HCT116 (cell line): Measurements from ENCODE around the gene SYNDIG1. TPM values are rescaled to one million over a fixed set of nuclear protein-coding genes. Genes with fewer than 3 reads are reported as not detected.

ENCODE experiments used
- ATAC-seq: fragments of 200-7000 bp; cut with Tn5 transposase; 2 replicates; pipeline ENCODE4 v1.9.1; 2020; ENCODE audit warnings: mild to moderate bottlenecking, moderate library complexity
- BruUV-seq: library from RNA; stranded (reverse); fragments of 400-500 nt; replicated peaks from 2 replicates; lab custom pipeline; 2021; lab: Mats Ljungman, UMichigan
- CTCF ChIA-PET: fragments of 300-600 bp; sonication (Branson Sonifier 250); formaldehyde crosslinking; loops from one replicate; lab custom pipeline; 2021; ENCODE audit warnings: antibody characterized with exemption; lab: Charles Lee
- POLR2A ChIA-PET: fragments of 300-600, 350-600 bp; sonication (Branson Sonifier 250); formaldehyde crosslinking; loops from one replicate; lab custom pipeline; 2021; ENCODE audit warnings: antibody characterized with exemption; lab: Charles Lee
- RAD21 ChIA-PET, 2 experiments: fragments of 300-600 bp; sonication (Branson Sonifier 250); formaldehyde crosslinking; loops; one replicate each; lab custom pipeline; 2023; ENCODE audit warnings: low total read pairs in 2 of 2; ENCODE audit not compliant: uncharacterized antibody in 2 of 2, unreplicated experiment in 2 of 2, low non-redundant PET in 1 of 2; lab: Charles Lee
- DNase-seq: peaks from one replicate; pipeline ENCODE4 v3.0.0-alpha.2; 2010; ENCODE audit warnings: low read depth, low spot score
- H2AFZ ChIP-seq: fragments of 200-600 bp; shearing (Covaris generic), sonication (generic); 2 replicates; pipeline ENCODE4 v1.6.1; 2017; ENCODE audit warnings: low read depth, mixed run types, mixed read lengths, antibody characterized with exemption, low read length; ENCODE audit not compliant: poor library complexity, severe bottlenecking
- H3K27ac ChIP-seq: 2 replicates; pipeline ENCODE4 v1.5.1; 2012; ENCODE audit warnings: low read depth, low read length
- H3K27me3 ChIP-seq: fragments of 200-600 bp; sonication (generic); 2 replicates; pipeline ENCODE4 v1.6.1; 2016; ENCODE audit warnings: mixed run types, low read length, mixed read lengths; ENCODE audit not compliant: insufficient read depth
- H3K36me3 ChIP-seq, 2 experiments: fragments of 200-500 bp in 1 of 2; fragments of 200-600 bp in 1 of 2; sonication (Bioruptor generic) in 1 of 2; sonication (generic) in 1 of 2; 2 replicates each; pipeline versions ENCODE4 v1.5.1 to v1.6.1; 2014 to 2016; ENCODE audit warnings: low read length in 2 of 2, inconsistent platforms in 1 of 2, mixed read lengths in 1 of 2, mixed run types in 1 of 2; ENCODE audit not compliant: insufficient read depth in 2 of 2, control insufficient read depth in 1 of 2
- H3K4me1 ChIP-seq, 2 experiments: fragments of 200-600 bp in 1 of 2; sonication (generic) in 1 of 2; 2 replicates each; pipeline versions ENCODE4 v1.5.1 to v1.6.1; 2012 to 2017; ENCODE audit warnings: low read length in 2 of 2, inconsistent platforms in 1 of 2, mild to moderate bottlenecking in 1 of 2, mixed read lengths in 1 of 2, mixed run types in 1 of 2, moderate library complexity in 1 of 2; ENCODE audit not compliant: insufficient read depth in 2 of 2, control insufficient read depth in 1 of 2
- H3K4me2 ChIP-seq: fragments of 200-600 bp; sonication (generic); 2 replicates; pipeline ENCODE4 v1.6.1; 2017; ENCODE audit warnings: mixed run types, low read length, mixed read lengths
- H3K4me3 ChIP-seq, 2 experiments: fragments of 200-600 bp in 1 of 2; sonication (generic) in 1 of 2; replicated peaks in 1 of 2; 2 replicates each; pipeline ENCODE4 v1.5.1; 2011 to 2016; ENCODE audit warnings: low read length in 2 of 2, control low read depth in 1 of 2, low read depth in 1 of 2, mild to moderate bottlenecking in 1 of 2, mixed read lengths in 1 of 2, mixed run types in 1 of 2
- H3K79me2 ChIP-seq: fragments of 200-600 bp; sonication (generic); 2 replicates; pipeline ENCODE4 v1.6.1; 2017; ENCODE audit warnings: mild to moderate bottlenecking, mixed run types, low read length, moderate library complexity, mixed read lengths; ENCODE audit not compliant: insufficient read depth
- H3K9ac ChIP-seq: fragments of 200-600 bp; sonication (generic); 2 replicates; pipeline ENCODE4 v1.6.1; 2016; ENCODE audit warnings: low read length, mixed read lengths
- H3K9me2 ChIP-seq: fragments of 200-600 bp; sonication (generic), shearing (Covaris generic); 2 replicates; pipeline ENCODE4 v1.6.1; 2017; ENCODE audit warnings: mixed run types, mild to moderate bottlenecking, moderate library complexity; ENCODE audit not compliant: insufficient read depth
- H3K9me3 ChIP-seq, 2 experiments: fragments of 200-500 bp in 1 of 2; fragments of 200-600 bp in 1 of 2; sonication (Bioruptor generic) in 1 of 2; sonication (generic) in 1 of 2; 2 replicates each; pipeline ENCODE4 v1.6.1; 2014 to 2017; ENCODE audit warnings: low read length in 2 of 2, mixed read lengths in 2 of 2, inconsistent platforms in 1 of 2, low read depth in 1 of 2, mild to moderate bottlenecking in 1 of 2, mixed run types in 1 of 2, moderate library complexity in 1 of 2; ENCODE audit not compliant: control insufficient read depth in 1 of 2, insufficient read depth in 1 of 2
- H4K20me1 ChIP-seq: fragments of 200-600 bp; sonication (generic), shearing (Covaris generic); 2 replicates; pipeline ENCODE4 v1.6.1; 2017; ENCODE audit warnings: mixed run types, mild to moderate bottlenecking, moderate library complexity; ENCODE audit not compliant: insufficient read depth
- CBX3 ChIP-seq: IDR thresholded peaks from 2 replicates; pipeline ENCODE4 v1.6.1; 2012; ENCODE audit warnings: low read depth
- CEBPB ChIP-seq: IDR thresholded peaks from 2 replicates; pipeline ENCODE4 v1.6.1; 2012; ENCODE audit warnings: low read depth
- EGR1 ChIP-seq: IDR thresholded peaks from 2 replicates; pipeline ENCODE4 v1.6.1; 2012; ENCODE audit warnings: low read depth
- ELF1 ChIP-seq: IDR thresholded peaks from 2 replicates; pipeline ENCODE4 v1.6.1; 2012; ENCODE audit warnings: low read depth, borderline replicate concordance
- EZH2 ChIP-seq: fragments of 200-600 bp; sonication (generic); IDR thresholded peaks from 2 replicates; pipeline ENCODE4 v1.6.1; 2017; ENCODE audit warnings: antibody characterized with exemption, mixed run types
- EZH2phosphoT487 ChIP-seq: fragments of 200-600 bp; IDR thresholded peaks from 2 replicates; pipeline ENCODE4 v1.6.1; 2018; ENCODE audit warnings: antibody characterized with exemption, borderline replicate concordance
- FOSL1 ChIP-seq: IDR thresholded peaks from 2 replicates; pipeline ENCODE4 v1.6.1; 2012; ENCODE audit warnings: low read depth
- JUND ChIP-seq: IDR thresholded peaks from 2 replicates; pipeline ENCODE4 v1.6.1; 2012
- POLR2A ChIP-seq: IDR thresholded peaks from 2 replicates; pipeline ENCODE4 v1.7.0; 2011; ENCODE audit warnings: borderline replicate concordance; ENCODE audit not compliant: insufficient read depth, insufficient read length; ENCODE audit errors: extremely low read depth
- RAD21 ChIP-seq: IDR thresholded peaks from 2 replicates; pipeline ENCODE4 v1.6.1; 2012; ENCODE audit warnings: low read depth, mild to moderate bottlenecking
- REST ChIP-seq: IDR thresholded peaks from 2 replicates; pipeline ENCODE4 v1.6.1; 2012; ENCODE audit warnings: low read depth
- SIN3A ChIP-seq: IDR thresholded peaks from 2 replicates; pipeline ENCODE4 v1.6.1; 2012; ENCODE audit warnings: low read depth
- SRF ChIP-seq: IDR thresholded peaks from 2 replicates; pipeline ENCODE4 v1.6.1; 2012; ENCODE audit warnings: low read depth
- TCF7L2 ChIP-seq: IDR thresholded peaks from 2 replicates; pipeline ENCODE4 v1.7.0; 2011; ENCODE audit warnings: borderline replicate concordance, inconsistent platforms; ENCODE audit not compliant: insufficient read depth, insufficient read length; ENCODE audit errors: extremely low read depth
- ZNF274 ChIP-seq: fragments of 200-500 bp; sonication (Bioruptor generic); IDR thresholded peaks from 2 replicates; pipeline ENCODE4 v1.6.1; 2014; ENCODE audit warnings: mild to moderate bottlenecking, low read depth, low read length, inconsistent platforms
- intact Hi-C: fragments of 100-400 bp; cut with micrococcal nuclease; formaldehyde crosslinking; loops from 2 replicates; pipeline ENCODE4 v1.10.0; 2022
- total RNA-seq: library from RNA; stranded (reverse); gene quantifications from one replicate; pipeline ENCODE4 v1.2.1, GENCODE V29; 2021; ENCODE audit not compliant: unreplicated experiment
- TF ChIP-seq, protein P1 (sequence below): IDR thresholded peaks from 2 replicates; pipeline ENCODE4 v1.6.1; 2012
- TF ChIP-seq, protein P2 (sequence below): IDR thresholded peaks from 2 replicates; pipeline ENCODE4 v1.6.1; 2012

Gene SYNDIG1
- total RNA-seq, 1 experiment from 2014 or later: not detected

- TF ChIP-seq CEBPB (no peak), EZH2 (no peak), CBX3 (no peak), ZNF274 (no peak), POLR2A (no peak), JUND (no peak), SIN3A (no peak), EZH2phosphoT487 (no peak), SRF (no peak), EGR1 (no peak)
- TF ChIP-seq, protein P1, sequence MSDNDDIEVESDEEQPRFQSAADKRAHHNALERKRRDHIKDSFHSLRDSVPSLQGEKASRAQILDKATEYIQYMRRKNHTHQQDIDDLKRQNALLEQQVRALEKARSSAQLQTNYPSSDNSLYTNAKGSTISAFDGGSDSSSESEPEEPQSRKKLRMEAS: no peak
- Histone ChIP-seq H3K9me2 (no peaks in the 10 kb centered on the region), H3K4me1 (no peaks in the 10 kb centered on the region), H3K9me3 (no peaks in the 10 kb centered on the region), H3K27ac (no peak overlapping the region), H3K36me3 (no peaks in the 10 kb centered on the region), H4K20me1 (no peaks in the 10 kb centered on the region), H3K4me2 (no peak overlapping the region), H3K9ac (no peak overlapping the region), H2AFZ (no peak overlapping the region), H3K27me3 (peaks cover 5% of the 10 kb centered on the region; the same call in 1 of the 2 replicates), H3K4me3 (no peak overlapping the region), H3K79me2 (no peaks in the 10 kb centered on the region)
- intact Hi-C loops: no loop called here
- RAD21 ChIA-PET: no interaction called here
- DNase-seq: no peak
- CTCF ChIA-PET: no interaction called here
- no peak for ATAC-seq
- BruUV-seq: no TSS peak
- POLR2A ChIA-PET: no interaction called here
Observed at GRCh38 chr20:24546232-24546892, 76.9 kb downstream of the SYNDIG1 start.

- BruUV-seq: no TSS peak
- TF ChIP-seq EGR1 (no peak), REST (no peak), ELF1 (no peak), FOSL1 (no peak), CEBPB (no peak), SIN3A (no peak), TCF7L2 (no peak), RAD21 (no peak)
- TF ChIP-seq, protein P2, sequence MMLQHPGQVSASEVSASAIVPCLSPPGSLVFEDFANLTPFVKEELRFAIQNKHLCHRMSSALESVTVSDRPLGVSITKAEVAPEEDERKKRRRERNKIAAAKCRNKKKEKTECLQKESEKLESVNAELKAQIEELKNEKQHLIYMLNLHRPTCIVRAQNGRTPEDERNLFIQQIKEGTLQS: no peak
Observed at GRCh38 chr20:24547967-24548366, 78.5 kb downstream of the SYNDIG1 start.

More at GRCh38 chr20:24547967-24548366, 78.5 kb downstream of the SYNDIG1 start:
- ChIA-PET CTCF (no interaction called here), RAD21 (no interaction called here), POLR2A (no interaction called here)
- Histone ChIP-seq H3K9me2 (no peaks in the 10 kb centered on the region), H3K27me3 (peaks cover 5% of the 10 kb centered on the region; the same call in 1 of the 2 replicates), H3K4me2 (no peak overlapping the region), H2AFZ (no peak overlapping the region), H3K9me3 (no peaks in the 10 kb centered on the region), H3K79me2 (no peaks in the 10 kb centered on the region), H3K4me1 (no peaks in the 10 kb centered on the region), H3K27ac (no peak overlapping the region), H3K4me3 (no peak overlapping the region), H4K20me1 (no peaks in the 10 kb centered on the region), H3K9ac (no peak overlapping the region), H3K36me3 (no peaks in the 10 kb centered on the region)
- DNase-seq: no peak
- intact Hi-C loops: no loop called here
- ATAC-seq: no peak
